Medulla oblongata (tissue), 1 donor: Measurements from ENCODE around the gene CALHM5.
"Not testable (repeated sequence)": the region's sequence is repeated elsewhere in the genome, so short reads cannot be mapped to it uniquely, and the experiment has no call there.

Source experiments
- DNase-seq: peaks from one replicate; pipeline ENCODE4 v3.0.0-alpha.2; 2015; ENCODE audit errors: extremely low spot score

The CALHM5 gene

GRCh38 chr6:116511424-116512110, at the start of gene CALHM5:
Gene CALHM5, plus strand, starts transcription at chr6:116511639. Its CDS starts 58 bp downstream, at chr6:116511697.
- DNase-seq = peak; percentile 47

- DNase-seq = no peak
Measured at GRCh38 chr6:116461932-116462885, 49.2 kb upstream of the CALHM5 start.

GRCh38 chr6:116463301-116463700, 48.1 kb upstream of the CALHM5 start:
- no peak for DNase-seq

GRCh38 chr6:116465246-116465645, 46.2 kb upstream of the CALHM5 start:
- DNase-seq = peak; percentile 30

GRCh38 chr6:116467096-116467495, 44.3 kb upstream of the CALHM5 start:
- DNase-seq = no peak

GRCh38 chr6:116467514-116467913, 43.9 kb upstream of the CALHM5 start:
- DNase-seq = no peak

- no peak for DNase-seq
Measured at GRCh38 chr6:116468293-116468692, 43.1 kb upstream of the CALHM5 start.

- DNase-seq = no peak
Measured at GRCh38 chr6:116471531-116471930, 39.9 kb upstream of the CALHM5 start.

- no peak for DNase-seq
Measured at GRCh38 chr6:116472706-116473105, 38.7 kb upstream of the CALHM5 start.

- no peak for DNase-seq
Measured at GRCh38 chr6:116475141-116475540, 36.3 kb upstream of the CALHM5 start.

GRCh38 chr6:116476002-116476678, 35.3 kb upstream of the CALHM5 start:
- no peak for DNase-seq

- no peak for DNase-seq
Measured at GRCh38 chr6:116482780-116483179, 28.7 kb upstream of the CALHM5 start.

- no peak for DNase-seq
Measured at GRCh38 chr6:116483616-116484015, 27.8 kb upstream of the CALHM5 start.

GRCh38 chr6:116485559-116486184, 25.8 kb upstream of the CALHM5 start:
- DNase-seq = no peak

- no peak for DNase-seq
Measured at GRCh38 chr6:116491610-116492330, 19.7 kb upstream of the CALHM5 start.

- no peak for DNase-seq
Measured at GRCh38 chr6:116492331-116493067, 18.9 kb upstream of the CALHM5 start.

- not testable (repeated sequence) for DNase-seq
Measured at GRCh38 chr6:116495161-116495560, 16.3 kb upstream of the CALHM5 start.

GRCh38 chr6:116497113-116497676, 14.2 kb upstream of the CALHM5 start:
- DNase-seq = no peak

- no peak for DNase-seq
Measured at GRCh38 chr6:116500969-116501433, 10.4 kb upstream of the CALHM5 start.

GRCh38 chr6:116507324-116507723, 4.1 kb upstream of the CALHM5 start:
- DNase-seq = no peak
